H1 (cell line): ENCODE measurements around the gene LPP. TPM values are rescaled to one million over a fixed set of nuclear protein-coding genes. Genes with fewer than 3 reads are reported as not detected.

Source experiments
- CTCF ChIA-PET: fragments of 300-600 bp; sonication (Branson Sonifier 250); formaldehyde crosslinking; loops from one replicate; lab custom pipeline; 2021; ENCODE audit not compliant: partially characterized antibody; lab: Charles Lee
- POLR2A ChIA-PET: fragments of 300-600 bp; sonication (Branson Sonifier 250); formaldehyde crosslinking; loops from one replicate; lab custom pipeline; 2021; ENCODE audit warnings: inconsistent platforms; ENCODE audit not compliant: partially characterized antibody; lab: Charles Lee
- DNase-seq, 2 experiments: peaks; one replicate each; pipeline versions ENCODE4 v3.0.0 to v3.0.0-alpha.2; 2010 to 2022; ENCODE audit warnings: low spot score in 2 of 2, low read depth in 1 of 2, mixed read lengths in 1 of 2
- FAIRE-seq: peaks from 2 replicates; lab custom pipeline; 2011; peaks lifted over from hg19 to GRCh38; lab: Jason Lieb, UNC
- H2AFZ ChIP-seq: 2 replicates; pipeline ENCODE4 v1.8.1; 2012; ENCODE audit warnings: low read length, inconsistent platforms
- H2AK5ac ChIP-seq: 2 replicates; pipeline ENCODE4 v1.6.1; 2013; ENCODE audit warnings: low read depth, low read length
- H2BK120ac ChIP-seq: replicated peaks from 2 replicates; pipeline ENCODE3; 2013; ENCODE audit warnings: low read depth, low read length, inconsistent platforms
- H2BK12ac ChIP-seq: 2 replicates; pipeline ENCODE4 v1.6.1; 2013; ENCODE audit warnings: low read depth, low read length
- H2BK15ac ChIP-seq: 2 replicates; pipeline ENCODE4 v1.6.1; 2013; ENCODE audit warnings: low read length
- H2BK20ac ChIP-seq: 2 replicates; pipeline ENCODE4 v1.6.1; 2013; ENCODE audit warnings: low read length
- H2BK5ac ChIP-seq: 2 replicates; pipeline ENCODE4 v1.6.1; 2013; ENCODE audit warnings: low read depth, low read length
- H3K14ac ChIP-seq: 2 replicates; pipeline ENCODE4 v1.6.1; 2013; ENCODE audit warnings: inconsistent platforms; ENCODE audit not compliant: insufficient read length
- H3K18ac ChIP-seq: 2 replicates; pipeline ENCODE4 v1.6.1; 2013; ENCODE audit warnings: low read length; ENCODE audit errors: extremely low read depth
- H3K23ac ChIP-seq: 2 replicates; pipeline ENCODE4 v1.6.1; 2013; ENCODE audit warnings: inconsistent platforms; ENCODE audit not compliant: insufficient read length
- H3K23me2 ChIP-seq: 2 replicates; pipeline ENCODE4 v1.6.1; 2013; ENCODE audit warnings: low read depth, low read length
- H3K27ac ChIP-seq: 2 replicates; pipeline ENCODE4 v1.6.1; 2011; ENCODE audit warnings: low read depth, low read length, inconsistent platforms
- H3K27me3 ChIP-seq, 4 experiments: replicated peaks in 1 of 4; 1 replicate in 1 of 4; 2 replicates in 3 of 4; pipeline versions ENCODE4 v1.6.1 to v1.8.1; 2011 to 2013; ENCODE audit warnings: low read length in 3 of 4, mild to moderate bottlenecking in 3 of 4, inconsistent platforms in 2 of 4, mixed read lengths in 2 of 4, moderate library complexity in 1 of 4; ENCODE audit not compliant: control insufficient read depth in 3 of 4, insufficient read depth in 3 of 4; ENCODE audit errors: extremely low read depth in 1 of 4
- H3K36me3 ChIP-seq, 4 experiments: 2 replicates each; pipeline versions ENCODE4 v1.6.1 to v1.8.1; 2011 to 2013; ENCODE audit warnings: mild to moderate bottlenecking in 4 of 4, low read length in 3 of 4, moderate library complexity in 2 of 4, control low read depth in 1 of 4, inconsistent platforms in 1 of 4; ENCODE audit not compliant: insufficient read depth in 4 of 4, control insufficient read depth in 2 of 4
- H3K4ac ChIP-seq: replicated peaks from 2 replicates; pipeline ENCODE3; 2013; ENCODE audit warnings: low read length, low read depth, mixed read lengths, inconsistent platforms; ENCODE audit not compliant: insufficient read length
- H3K4me1 ChIP-seq, 4 experiments: replicated peaks in 1 of 4; 1 replicate in 1 of 4; 2 replicates in 3 of 4; pipeline versions ENCODE4 v1.6.1 to v1.8.1; 2011 to 2013; ENCODE audit warnings: low read length in 3 of 4, inconsistent platforms in 2 of 4, mixed read lengths in 1 of 4; ENCODE audit not compliant: insufficient read depth in 4 of 4, control insufficient read depth in 3 of 4
- H3K4me2 ChIP-seq, 2 experiments: 2 replicates each; pipeline versions ENCODE4 v1.6.1 to v1.8.1; 2011 to 2013; ENCODE audit warnings: low read depth in 2 of 2, low read length in 2 of 2, control low read depth in 1 of 2, inconsistent platforms in 1 of 2, mild to moderate bottlenecking in 1 of 2; ENCODE audit not compliant: insufficient read depth in 1 of 2
- H3K4me3 ChIP-seq, 4 experiments: fragments of 200-600, 300-600 bp in 1 of 4; sonication (generic), shearing (Covaris generic), sonication (Bioruptor Twin) in 1 of 4; 2 replicates each; pipeline versions ENCODE4 v1.5.1 to v1.8.1; 2011 to 2016; ENCODE audit warnings: low read length in 4 of 4, low read depth in 3 of 4, control low read depth in 2 of 4, inconsistent platforms in 2 of 4, mild to moderate bottlenecking in 2 of 4, mixed read lengths in 1 of 4, moderate library complexity in 1 of 4; ENCODE audit not compliant: insufficient read depth in 2 of 4; ENCODE audit errors: extremely low read depth in 1 of 4
- H3K56ac ChIP-seq: replicated peaks from 2 replicates; pipeline ENCODE3; 2013; ENCODE audit warnings: low read depth, mild to moderate bottlenecking, mixed read lengths, low read length, inconsistent platforms; ENCODE audit not compliant: insufficient read length
- H3K79me1 ChIP-seq: 2 replicates; pipeline ENCODE4 v1.6.1; 2013; ENCODE audit warnings: low read depth, low read length, control low read depth
- H3K79me2 ChIP-seq, 2 experiments: 2 replicates each; pipeline versions ENCODE4 v1.6.1 to v1.8.1; 2012 to 2013; ENCODE audit warnings: low read length in 2 of 2, mild to moderate bottlenecking in 2 of 2, inconsistent platforms in 1 of 2; ENCODE audit not compliant: insufficient read depth in 2 of 2, control insufficient read depth in 1 of 2
- H3K9ac ChIP-seq, 4 experiments: replicated peaks in 1 of 4; 1 replicate in 1 of 4; 2 replicates in 3 of 4; pipeline versions ENCODE4 v1.6.1 to v1.8.1; 2011 to 2013; ENCODE audit warnings: low read depth in 3 of 4, low read length in 3 of 4, control low read depth in 2 of 4, mild to moderate bottlenecking in 2 of 4, moderate library complexity in 2 of 4, inconsistent platforms in 1 of 4; ENCODE audit errors: extremely low read depth in 1 of 4
- H3K9me3 ChIP-seq, 2 experiments: 2 replicates each; pipeline versions ENCODE4 v1.6.1 to v1.8.1; 2012 to 2013; ENCODE audit warnings: mild to moderate bottlenecking in 2 of 2, moderate library complexity in 2 of 2, control low read depth in 1 of 2, inconsistent platforms in 1 of 2, low read depth in 1 of 2, low read length in 1 of 2, mixed read lengths in 1 of 2; ENCODE audit not compliant: insufficient read depth in 2 of 2
- H4K20me1 ChIP-seq, 2 experiments: replicated peaks in 1 of 2; 2 replicates each; pipeline versions ENCODE3 to v1.8.1; 2011 to 2013; ENCODE audit warnings: inconsistent platforms in 2 of 2, low read length in 2 of 2, mild to moderate bottlenecking in 1 of 2; ENCODE audit not compliant: insufficient read depth in 2 of 2, control insufficient read depth in 1 of 2
- H4K5ac ChIP-seq: 2 replicates; pipeline ENCODE4 v1.6.1; 2013; ENCODE audit warnings: low read length, low read depth, mixed read lengths, inconsistent platforms; ENCODE audit not compliant: insufficient read length
- H4K8ac ChIP-seq: 2 replicates; pipeline ENCODE4 v1.8.0; 2013; ENCODE audit warnings: mild to moderate bottlenecking, moderate library complexity, low read length, inconsistent platforms; ENCODE audit not compliant: insufficient read depth; ENCODE audit errors: extremely low read depth
- H4K91ac ChIP-seq: replicated peaks from 2 replicates; pipeline ENCODE3; 2013; ENCODE audit warnings: low read length, mixed read lengths, inconsistent platforms; ENCODE audit not compliant: insufficient read length
- E2F6 ChIP-seq: IDR thresholded peaks from 2 replicates; pipeline ENCODE4 v1.6.1; 2012; ENCODE audit warnings: inconsistent platforms
- EGR1 ChIP-seq: IDR thresholded peaks from 2 replicates; pipeline ENCODE4 v1.6.1; 2011; ENCODE audit warnings: low read depth, low read length, borderline replicate concordance
- HDAC2 ChIP-seq, 2 experiments: fragments of 300-600 bp in 1 of 2; sonication (generic) in 1 of 2; IDR thresholded peaks; 2 replicates each; pipeline ENCODE4 v1.6.1; 2011 to 2012; ENCODE audit warnings: low read depth in 2 of 2, low read length in 2 of 2, mild to moderate bottlenecking in 2 of 2, moderate library complexity in 2 of 2, borderline replicate concordance in 1 of 2, inconsistent platforms in 1 of 2
- JUN ChIP-seq: IDR thresholded peaks from 2 replicates; pipeline ENCODE4 v1.6.1; 2011; ENCODE audit warnings: low read depth, mild to moderate bottlenecking, improper control_type of control experiment, low read length
- KDM4A ChIP-seq: IDR thresholded peaks from one replicate; pipeline ENCODE4 v1.7.1; 2012; ENCODE audit warnings: low read depth, mild to moderate bottlenecking, moderate library complexity, low read length, inconsistent platforms; ENCODE audit not compliant: severe bottlenecking
- KDM5A ChIP-seq: fragments of 200-600 bp; IDR thresholded peaks from 2 replicates; pipeline ENCODE4 v1.7.1; 2012; ENCODE audit warnings: mild to moderate bottlenecking, low read length, inconsistent platforms, mixed read lengths
- MAFK ChIP-seq: IDR thresholded peaks from 2 replicates; pipeline ENCODE4 v1.6.1; 2012; ENCODE audit warnings: low read depth, mild to moderate bottlenecking, improper control_type of control experiment, low read length
- SIN3A ChIP-seq, 2 experiments: IDR thresholded peaks in 1 of 2; conservative IDR thresholded peaks in 1 of 2; 2 replicates each; pipeline ENCODE4 v1.6.1; 2011 to 2012; ENCODE audit warnings: low read length in 2 of 2, improper control_type of control experiment in 1 of 2, low read depth in 1 of 2, mild to moderate bottlenecking in 1 of 2
- SP2 ChIP-seq: IDR thresholded peaks from 2 replicates; pipeline ENCODE4 v1.6.1; 2012; ENCODE audit warnings: mild to moderate bottlenecking, low read length, inconsistent platforms
- SRF ChIP-seq: IDR thresholded peaks from 2 replicates; pipeline ENCODE4 v1.6.1; 2011; ENCODE audit warnings: mild to moderate bottlenecking, low read depth, low read length, moderate library complexity
- TAF1 ChIP-seq: IDR thresholded peaks from 2 replicates; pipeline ENCODE4 v1.6.1; 2011; ENCODE audit warnings: mild to moderate bottlenecking, low read depth, low read length
- TBP ChIP-seq: IDR thresholded peaks from 2 replicates; pipeline ENCODE4 v1.6.1; 2011; ENCODE audit warnings: low read depth, low read length, improper control_type of control experiment
- TCF12 ChIP-seq: IDR thresholded peaks from 2 replicates; pipeline ENCODE4 v1.6.1; 2011; ENCODE audit warnings: low read depth, mild to moderate bottlenecking, low read length
- ZNF274 ChIP-seq: IDR thresholded peaks from 2 replicates; pipeline ENCODE4 v1.7.0; 2012; ENCODE audit warnings: low read length, borderline replicate concordance; ENCODE audit errors: extremely low read depth
- WGBS, 2 experiments: shearing (Covaris generic) in 1 of 2; methylation state at CpG; one replicate each; pipeline versions ENCODE4 v1.1.6 to v1.1.7; 2013 to 2015; ENCODE audit warnings: low lambda C conversion rate in 2 of 2, mixed read lengths in 2 of 2, inconsistent platforms in 1 of 2, low coverage in 1 of 2, missing lambda C conversion rate in 1 of 2; ENCODE audit not compliant: insufficient replicate concordance in 2 of 2, insufficient coverage in 1 of 2, insufficient read length in 1 of 2; ENCODE audit errors: extremely low coverage in 1 of 2, missing lambda C conversion rate in 1 of 2; 5-methylcytosine and 5-hydroxymethylcytosine counted together
- polyA plus RNA-seq, 7 experiments: library from polyadenylated mRNA; depleted of rRNA in 3 of 7; stranded (reverse) in 5 of 7; unstranded in 2 of 7; fragments of >200 nt in 5 of 7; fragments of 200-250 nt in 2 of 7; gene quantifications; 1 replicate in 5 of 7; 2 replicates in 1 of 7; 4 replicates in 1 of 7; pipeline versions ENCODE4 v1.2.1 to v1.2.3, GENCODE V29; 2011 to 2013; ENCODE audit warnings: missing spikeins in 2 of 7, mixed read lengths in 2 of 7
- total RNA-seq: library from RNA; stranded (reverse); fragmentation: NEBNext Ultra II Directional; extraction: Animal tissue kit (Norgen Biotek cat#: 25700); gene quantifications from 2 replicates; pipeline ENCODE4 v1.2.1, GENCODE V29; 2021

The LPP gene
- total and polyA plus RNA-seq, 2 of the 8 experiments (the other 6 are each of a cell fraction or from before 2014, with no cell fraction given), result 10.0 to 53.3 TPM

GRCh38 chr3:188782613-188783124 lies 628.7 kb downstream of the LPP start:
- Histone ChIP-seq H3K79me2 (no peaks in the 10 kb centered on the region), H4K5ac (no peak overlapping the region), H3K23ac (no peak overlapping the region), H3K14ac (no peak overlapping the region), H2BK20ac (no peak overlapping the region), H3K56ac (no peak overlapping the region), H2AFZ (no peak overlapping the region), H4K91ac (no peak overlapping the region), H3K27ac (no peak overlapping the region), H2BK12ac (no peak overlapping the region), H3K4me2 (no peak overlapping the region), H3K27me3 (no peaks in the 10 kb centered on the region), H2BK15ac (no peak overlapping the region), H3K4me3 (no peak overlapping the region), H3K9me3 (no peaks in the 10 kb centered on the region), H3K23me2 (no peaks in the 10 kb centered on the region), H3K18ac (no peak overlapping the region), H2AK5ac (no peak overlapping the region), H3K36me3 (no peaks in the 10 kb centered on the region), H3K4me1 (no peaks in the 10 kb centered on the region), H3K9ac (no peak overlapping the region), H3K79me1 (no peaks in the 10 kb centered on the region), H3K4ac (no peak overlapping the region), H4K8ac (no peak overlapping the region), H2BK120ac (no peak overlapping the region), H4K20me1 (no peaks in the 10 kb centered on the region), H2BK5ac (no peak overlapping the region)
- no peak for FAIRE-seq
- ChIA-PET CTCF (interaction anchor here (0.8 to 1.3 kb wide), 2 partner anchors 172 to 1043 kb away, joined by 3 to 4 read pairs; no protein-coding TSS in a partner anchor), POLR2A (no interaction called here)
- DNase-seq, result no peak
- WGBS, 2 experiments, result 96% methylated on average over 2 of the region's 2 CpGs; no CpG with 5 or more reads in 1 of the 2 experiments
- no peak for TF ChIP-seq TBP
- no peak for TF ChIP-seq KDM5A
- TF ChIP-seq SP2, result no peak
- TF ChIP-seq KDM4A, result no peak
- no peak for TF ChIP-seq SIN3A (conservative IDR thresholded peaks at IDR 0.05 in 1 of 2, IDR thresholded peaks at IDR 0.05 in 1 of 2; ENCODE audit: low read depth in 1 of 2, low read length in 2 of 2)
- no peak for TF ChIP-seq TCF12
- no peak for TF ChIP-seq JUN
- TF ChIP-seq E2F6, result no peak
- no peak for TF ChIP-seq TAF1
- no peak for TF ChIP-seq ZNF274
- TF ChIP-seq SRF, result no peak
- TF ChIP-seq HDAC2 (IDR thresholded peaks at IDR 0.05; ENCODE audit: borderline replicate concordance in 1 of 2, low read depth in 2 of 2, low read length in 2 of 2), result no peak
- no peak for TF ChIP-seq MAFK
- no peak for TF ChIP-seq EGR1
